ENCODE measurements around the gene ZNF182. TPM values are rescaled to one million over a fixed set of nuclear protein-coding genes. Genes with fewer than 3 reads are reported as not detected.

ZNF182 gene
- polyA plus RNA-seq, 1 experiment = 3.6 TPM

GRCh38 chrX:47927212-47927611 is 76.6 kb downstream of the ZNF182 start:
- Histone ChIP-seq H3K27ac (ENCODE audit: low read depth, low read length) (no peak overlapping the region), H3K9me3 (ENCODE audit: control insufficient read depth, insufficient read depth, low read length) (no peaks in the 10 kb centered on the region), H3K4me3 (ENCODE audit: low read depth, low read length) (no peak overlapping the region), H3K27me3 (ENCODE audit: control insufficient read depth, insufficient read depth, low read length) (no peaks in the 10 kb centered on the region)
- ChIA-PET CTCF (no interaction called here), POLR2A (no interaction called here)
- TF ChIP-seq CTCF (IDR thresholded peaks at IDR 0.05; ENCODE audit: low read depth, low read length) = no peak
- DNase-seq (ENCODE audit: low read depth, low spot score) = no peak

Other genes starting within 250 kb of the ZNF182 start
- 4.6 and 4.7 TPM in 2 replicates for gene ZNF81, start 167.1 kb downstream of the ZNF182 start, polyA plus RNA-seq (2011; rRNA removed)
- not detected in 2 replicates for gene SPACA5, start 3.0 kb upstream of the ZNF182 start, polyA plus RNA-seq (2011; rRNA removed)
- gene ZNF630, start 67.7 kb upstream of the ZNF182 start, polyA plus RNA-seq (2011; rRNA removed) = 0.69 and 0.77 TPM in 2 replicates
- not detected in 2 replicates for gene SPACA5B, start 126.6 kb upstream of the ZNF182 start, polyA plus RNA-seq (2011; rRNA removed)
- not detected in 2 replicates for gene SSX5, start 192.8 kb upstream of the ZNF182 start, polyA plus RNA-seq (2011; rRNA removed)

All from AG04450 (cell line).